NCI-H526 treated with DMSO at 0.1 percent for 48 hours (cell line): ENCODE results near the gene RHOJ.
"Not testable (repeated sequence)": the region's sequence is repeated elsewhere in the genome, so short reads cannot be mapped to it uniquely, and the experiment has no call there.

Experiments used
- DNase-seq: peaks from one replicate; lab custom pipeline; 2025; lab: John Stamatoyannopoulos, UW

RHOJ gene

DNA sequence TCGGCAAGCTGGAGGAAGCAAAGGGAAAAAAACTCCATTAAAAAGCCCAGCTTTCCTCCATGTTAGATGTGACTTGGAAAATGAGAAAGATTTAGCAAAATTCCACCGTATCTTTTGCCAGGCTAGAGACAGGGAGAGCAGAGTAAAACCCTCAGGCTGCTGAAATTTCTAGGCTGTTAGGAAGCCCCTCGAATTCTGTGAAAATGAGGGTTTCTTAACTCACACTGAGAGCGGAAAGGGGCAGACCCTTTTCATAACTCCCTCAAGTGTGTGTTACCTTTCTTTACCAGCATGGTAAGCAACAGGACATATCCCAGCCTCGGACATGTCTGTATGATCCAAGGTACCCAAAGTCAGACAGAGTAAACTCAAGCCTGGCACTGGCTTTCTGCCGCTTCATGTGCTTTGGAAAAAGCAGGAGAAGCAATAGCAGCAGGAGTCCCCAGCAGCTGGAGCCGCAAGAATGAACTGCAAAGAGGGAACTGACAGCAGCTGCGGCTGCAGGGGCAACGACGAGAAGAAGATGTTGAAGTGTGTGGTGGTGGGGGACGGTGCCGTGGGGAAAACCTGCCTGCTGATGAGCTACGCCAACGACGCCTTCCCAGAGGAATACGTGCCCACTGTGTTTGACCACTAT lies at the start of gene RHOJ:
RHOJ (plus strand) TSS at position 37 of the 637 bp plus-strand sequence; CDS start at position 464, 427 bp downstream.
- no peak for DNase-seq

DNA sequence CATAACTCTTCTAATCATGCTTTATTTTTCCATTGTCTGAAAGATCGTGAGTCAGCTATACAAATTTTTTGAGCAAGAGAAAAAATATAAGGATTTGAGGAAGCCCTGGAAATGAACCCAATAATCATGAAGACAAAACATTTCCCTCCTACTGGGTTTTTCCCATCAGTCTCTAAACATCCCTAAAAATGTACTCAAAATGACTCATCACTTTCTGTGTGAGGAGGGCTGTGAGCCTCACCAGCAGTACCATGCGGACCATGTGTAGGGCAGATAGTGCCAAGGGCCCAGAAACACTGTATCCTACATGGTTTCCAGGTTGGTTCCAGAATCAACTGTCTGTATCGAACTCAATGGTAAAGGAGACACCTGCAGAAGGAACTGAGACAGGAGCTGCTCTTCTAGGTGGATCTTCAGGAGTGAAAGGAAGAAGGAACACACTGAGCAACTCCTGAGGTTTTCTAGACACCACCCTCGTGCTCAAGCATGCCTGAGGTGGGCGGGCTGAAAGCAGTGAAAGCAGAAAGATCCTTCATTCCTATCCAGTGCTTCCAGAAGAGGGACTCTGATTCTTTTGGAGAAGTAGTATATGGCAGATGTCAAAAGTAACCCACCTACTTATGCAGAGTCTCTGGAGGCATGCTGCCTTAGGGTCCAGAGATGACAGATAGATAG lies 48.6 kb upstream of the RHOJ start:
- no peak for DNase-seq

DNA sequence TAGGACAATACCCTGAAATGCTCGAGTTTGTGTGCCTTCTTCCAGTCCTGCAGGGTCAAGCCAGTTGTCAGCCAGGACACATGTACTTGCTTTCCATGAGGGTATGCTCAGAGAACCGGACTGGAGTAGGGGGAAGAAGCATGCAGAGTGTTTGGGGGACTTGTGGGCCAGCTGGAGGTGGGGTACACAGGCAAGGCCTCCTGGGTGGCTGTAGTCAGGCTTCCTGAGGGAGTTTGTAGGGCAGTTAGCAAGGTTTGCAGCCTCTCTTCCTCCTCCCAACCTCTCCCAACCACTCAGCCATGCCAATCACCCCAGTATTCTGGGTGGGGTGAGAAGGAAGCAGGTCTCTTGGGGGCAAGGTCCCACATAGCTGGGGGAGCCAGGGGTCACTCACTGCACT lies 47.0 kb upstream of the RHOJ start:
- DNase-seq, result no peak

DNA sequence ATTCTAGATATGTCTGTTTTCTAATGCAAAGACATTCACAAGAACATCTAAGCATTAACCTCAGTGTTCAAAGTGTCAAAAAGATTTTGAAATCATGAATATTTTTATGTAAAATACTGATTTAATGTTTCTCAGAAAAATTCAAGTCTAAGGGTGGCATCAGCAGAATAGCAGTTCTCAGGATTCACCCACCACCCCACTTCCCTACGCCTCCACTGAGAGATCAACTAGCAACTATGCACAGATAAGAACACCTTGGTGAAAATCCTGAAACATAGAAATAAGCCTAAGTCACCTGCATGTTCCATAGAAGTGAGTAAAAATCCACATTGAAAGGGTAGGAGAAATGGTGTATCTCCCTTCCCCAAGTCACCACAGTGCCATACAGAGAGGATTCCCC lies 40.9 kb upstream of the RHOJ start:
- DNase-seq, result no peak

DNA sequence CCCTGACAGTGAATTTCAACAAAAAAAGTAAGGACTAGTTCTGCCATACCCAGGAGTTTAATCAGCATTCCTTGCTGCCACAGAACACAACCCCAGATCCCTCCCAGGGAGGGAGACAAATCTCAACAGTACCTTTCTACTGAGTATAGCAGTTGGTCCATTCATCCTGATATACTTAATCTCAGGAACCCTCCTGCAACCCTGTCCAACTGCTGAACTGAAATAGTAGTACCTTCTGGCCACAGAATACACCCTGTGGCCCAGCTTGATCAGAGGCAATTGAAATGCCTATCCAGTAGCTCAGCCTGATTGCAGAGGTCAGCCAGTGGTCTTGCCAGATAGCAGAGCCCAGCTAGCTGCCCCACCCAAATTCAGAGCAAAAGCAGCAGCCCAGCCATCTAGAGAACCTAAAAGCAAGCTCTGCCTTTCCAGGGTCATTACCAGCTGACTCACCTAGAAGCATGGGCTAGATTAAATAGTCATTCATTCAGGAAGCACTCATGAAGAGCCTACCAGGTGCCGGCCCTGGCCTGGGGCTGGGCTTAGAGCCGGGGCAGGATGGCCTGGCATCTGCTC lies 40.0 kb upstream of the RHOJ start:
- no peak for DNase-seq

DNA sequence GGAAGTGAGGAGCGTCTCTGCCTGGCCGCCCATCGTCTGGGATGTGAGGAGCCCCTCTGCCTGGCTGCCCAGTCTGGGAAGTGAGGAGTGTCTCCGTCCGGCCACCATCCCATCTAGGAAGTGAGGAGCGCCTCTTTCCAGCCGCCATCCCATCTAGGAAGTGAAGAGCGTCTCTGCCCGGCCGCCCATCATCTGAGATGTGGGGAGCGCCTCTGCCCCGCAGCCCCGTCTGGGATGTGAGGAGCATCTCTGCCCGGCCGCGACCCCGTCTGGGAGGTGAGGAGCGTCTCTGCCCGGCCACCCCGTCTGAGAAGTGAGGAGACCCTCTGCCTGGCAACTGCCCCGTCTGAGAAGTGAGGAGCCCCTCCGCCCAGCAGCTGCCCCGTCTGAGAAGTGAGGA lies 39.0 kb upstream of the RHOJ start:
- not testable (repeated sequence) for DNase-seq

DNA sequence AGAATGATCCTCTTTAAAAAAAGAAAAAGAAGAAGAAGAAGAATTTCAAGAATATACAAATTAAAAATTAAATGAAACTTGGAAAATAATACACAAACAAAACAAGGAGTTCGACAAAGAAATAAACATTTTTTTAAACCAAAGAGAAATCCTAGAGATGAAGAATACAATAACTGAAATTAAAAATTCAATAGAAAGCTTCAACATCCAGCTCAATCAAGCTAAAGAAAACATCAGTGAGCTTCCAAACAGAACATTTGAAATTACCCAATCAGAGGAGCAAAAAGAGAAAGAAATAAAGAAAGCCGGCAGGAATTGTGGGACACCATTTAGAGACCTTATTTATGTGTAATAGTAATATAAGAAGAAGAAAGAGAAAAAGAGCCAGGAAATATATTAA lies 37.2 kb upstream of the RHOJ start:
- DNase-seq, result no peak

DNA sequence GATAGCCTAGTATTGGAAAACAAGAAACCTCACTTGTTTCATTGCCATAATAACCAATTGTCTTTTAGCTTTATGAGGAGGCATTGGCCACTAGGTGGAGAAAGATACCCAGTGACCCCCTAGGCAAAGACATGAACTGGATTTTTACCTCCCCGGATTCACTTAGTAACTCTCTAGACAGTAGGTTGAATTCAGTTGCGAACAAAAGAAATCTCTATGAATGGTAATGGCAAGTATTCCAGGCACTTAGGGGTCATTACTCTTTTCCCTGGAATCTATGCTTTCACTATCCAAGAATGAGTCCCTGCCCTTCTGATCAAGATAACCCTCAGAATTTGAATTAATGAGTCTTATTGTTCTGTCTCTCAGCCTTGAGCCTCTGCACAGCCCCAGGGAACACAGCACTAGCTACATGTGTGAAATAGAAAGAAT lies 29.5 kb upstream of the RHOJ start:
- peak; percentile 14 for DNase-seq

DNA sequence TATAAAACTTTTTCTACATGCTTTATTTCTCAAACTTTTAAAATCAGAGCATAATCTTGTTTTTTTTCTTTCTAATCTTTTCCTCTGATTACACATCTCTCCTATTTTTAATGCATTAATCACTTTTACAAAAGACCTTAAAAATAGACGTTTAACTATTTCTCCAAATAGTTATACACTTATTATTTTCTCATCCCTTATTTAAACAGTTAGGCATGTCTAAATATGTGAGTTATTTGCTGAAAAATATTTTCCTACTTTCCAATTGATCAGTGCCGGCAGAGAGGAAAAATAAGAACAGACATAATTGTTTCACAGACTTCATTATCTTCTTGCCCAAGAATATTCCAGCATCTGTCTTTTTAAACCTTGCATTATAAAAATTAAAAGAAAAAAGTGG lies 28.7 kb upstream of the RHOJ start:
- no peak for DNase-seq

DNA sequence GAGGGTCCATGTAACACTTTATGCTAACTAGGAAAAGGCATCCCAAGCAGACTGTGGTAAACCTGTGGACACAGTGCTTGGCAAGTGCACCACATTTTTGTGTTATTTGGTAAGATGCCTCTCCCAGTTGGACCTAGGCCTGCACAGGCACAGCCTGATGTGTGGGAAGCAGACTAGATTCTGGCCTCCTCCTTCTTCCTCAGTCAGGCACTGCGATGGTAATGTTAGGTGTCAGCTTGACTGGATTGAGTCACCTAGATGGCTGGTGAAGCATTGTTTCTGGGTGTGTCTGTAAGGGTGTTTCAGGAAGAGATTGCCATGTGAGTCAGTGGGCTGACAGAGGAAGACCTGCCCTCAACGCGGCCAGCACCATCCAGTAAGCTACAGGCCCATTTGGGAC lies 25.3 kb upstream of the RHOJ start:
- no peak for DNase-seq

DNA sequence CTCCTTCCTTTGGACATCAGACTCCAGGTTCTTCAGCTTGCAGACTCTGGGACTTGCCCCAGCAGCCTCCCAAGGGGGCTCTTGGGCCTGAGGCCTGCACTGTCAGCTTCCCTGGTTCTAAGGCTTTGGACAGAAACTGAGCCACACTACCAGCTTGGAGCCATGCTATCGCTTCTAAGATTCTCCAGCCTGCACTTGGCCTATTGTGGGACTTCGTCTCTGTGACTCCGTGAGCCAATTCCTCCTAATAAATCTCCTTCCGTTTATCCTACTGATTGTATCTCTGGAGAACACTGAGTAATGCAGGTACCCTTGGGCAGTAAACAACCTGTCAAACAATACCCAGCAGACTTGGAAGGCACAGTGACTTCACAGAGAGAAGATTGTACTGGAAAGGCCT lies 24.9 kb upstream of the RHOJ start:
- DNase-seq, result no peak

DNA sequence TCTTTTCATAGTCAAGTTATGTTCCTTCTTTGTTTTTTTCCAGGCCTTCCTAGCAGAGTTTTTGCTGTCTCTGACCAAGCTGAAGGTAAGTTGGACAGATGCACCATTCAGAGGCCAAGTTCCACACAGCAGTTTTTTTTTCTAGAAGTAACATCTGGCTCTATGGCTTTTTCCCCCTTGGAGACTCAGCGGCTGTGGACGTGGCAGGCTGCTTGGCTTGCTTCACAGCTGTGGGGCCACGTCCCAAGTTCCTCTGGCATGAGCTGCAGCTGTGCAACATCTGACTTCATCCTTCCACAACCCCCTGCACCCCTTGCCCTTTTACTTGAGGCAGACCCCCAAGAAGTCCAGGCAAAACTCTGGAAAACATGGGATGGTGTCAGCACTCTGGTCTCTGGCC lies 24.2 kb upstream of the RHOJ start:
- DNase-seq, result no peak

DNA sequence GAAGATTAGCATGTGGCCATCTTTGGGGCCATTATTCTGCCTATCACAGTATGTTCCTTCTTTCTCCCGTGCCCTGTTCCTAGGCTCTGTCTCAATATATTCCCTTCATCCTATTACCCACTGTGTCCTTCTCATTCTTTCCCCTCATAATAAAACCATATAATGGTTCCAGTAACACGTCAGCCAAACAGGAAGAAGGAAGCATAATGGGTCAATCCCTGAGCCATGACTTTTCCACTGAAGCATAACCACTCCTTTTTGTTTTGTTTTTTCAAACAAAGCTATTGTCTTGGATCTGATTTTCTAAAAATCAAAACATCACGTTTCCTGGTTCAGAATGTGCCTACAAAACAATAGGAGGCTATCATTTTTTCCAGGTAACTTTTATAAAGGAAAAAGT lies 21.3 kb upstream of the RHOJ start:
- no peak for DNase-seq

DNA sequence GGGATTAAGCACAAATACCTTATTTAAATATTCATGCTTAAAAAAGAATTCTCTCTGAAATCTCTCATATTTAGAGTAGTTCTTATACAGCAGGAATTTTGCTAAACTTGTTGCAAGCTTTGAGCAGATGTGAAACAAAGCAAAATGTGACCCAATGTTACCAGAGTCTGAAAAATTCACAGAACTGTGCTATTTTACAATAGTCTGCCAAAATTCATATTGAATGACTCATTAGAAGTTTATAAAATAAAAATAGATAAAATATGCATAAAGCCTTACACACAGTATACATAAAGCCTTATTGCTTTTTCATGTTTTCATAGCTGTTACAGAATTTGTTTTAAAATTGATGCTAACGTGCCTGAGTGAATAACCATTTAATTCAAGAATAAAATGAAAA lies 17.8 kb upstream of the RHOJ start:
- DNase-seq, result no peak

DNA sequence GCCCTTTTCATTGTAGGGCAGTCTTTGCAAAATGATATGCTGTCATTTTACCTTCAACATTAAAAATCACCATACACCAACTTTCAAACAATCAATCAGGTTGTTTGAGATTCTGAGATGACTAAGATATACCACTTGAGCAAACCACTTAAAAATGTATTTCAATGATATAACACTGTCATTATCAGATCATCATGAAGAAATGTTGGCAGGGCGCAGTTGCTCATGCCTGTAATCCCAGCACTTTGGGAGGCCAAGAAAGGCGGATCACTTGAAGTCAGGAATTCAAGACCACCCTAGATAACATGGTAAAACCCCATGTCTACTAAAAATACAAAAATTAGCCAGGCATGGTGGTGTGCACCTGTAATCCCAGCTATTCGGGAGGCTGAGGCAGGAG lies 13.0 kb upstream of the RHOJ start:
- DNase-seq, result no peak

DNA sequence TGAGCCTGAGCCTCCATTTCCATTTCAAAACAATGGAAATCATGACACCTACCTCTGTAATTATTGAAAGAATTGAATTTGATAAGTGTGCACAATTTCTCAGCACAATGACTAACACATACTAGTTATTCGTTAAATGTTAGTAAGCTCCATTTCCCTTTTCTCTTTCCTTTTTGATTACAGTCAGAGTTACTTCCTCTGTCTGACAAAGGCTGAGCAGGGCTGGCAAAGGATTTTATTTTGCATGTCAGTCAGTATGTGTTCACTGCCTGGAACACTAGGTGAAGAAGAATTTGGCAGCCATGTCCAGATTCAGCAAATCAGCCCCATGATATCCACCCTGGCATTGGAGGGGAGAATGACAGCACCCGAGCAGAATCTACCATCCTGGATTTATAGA lies 12.2 kb upstream of the RHOJ start:
- no peak for DNase-seq

DNA sequence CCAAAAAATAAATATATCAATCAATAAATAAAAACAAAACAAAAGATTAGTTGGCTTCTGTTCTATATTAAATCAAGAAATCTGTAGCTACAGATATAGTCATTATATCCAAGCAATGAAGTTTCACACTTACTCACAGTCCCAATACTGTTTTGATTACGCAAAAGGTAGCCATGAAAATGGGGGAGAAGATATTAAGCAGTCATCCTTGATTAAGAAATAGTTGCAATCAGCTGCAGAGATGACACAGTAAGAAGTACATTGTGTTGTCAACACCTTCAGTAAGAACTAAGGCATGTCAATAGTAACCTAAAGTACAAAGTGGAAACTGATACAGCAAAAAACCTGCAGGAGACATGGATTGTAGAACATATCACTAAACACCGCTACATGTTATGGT lies 11.0 kb upstream of the RHOJ start:
- no peak for DNase-seq

DNA sequence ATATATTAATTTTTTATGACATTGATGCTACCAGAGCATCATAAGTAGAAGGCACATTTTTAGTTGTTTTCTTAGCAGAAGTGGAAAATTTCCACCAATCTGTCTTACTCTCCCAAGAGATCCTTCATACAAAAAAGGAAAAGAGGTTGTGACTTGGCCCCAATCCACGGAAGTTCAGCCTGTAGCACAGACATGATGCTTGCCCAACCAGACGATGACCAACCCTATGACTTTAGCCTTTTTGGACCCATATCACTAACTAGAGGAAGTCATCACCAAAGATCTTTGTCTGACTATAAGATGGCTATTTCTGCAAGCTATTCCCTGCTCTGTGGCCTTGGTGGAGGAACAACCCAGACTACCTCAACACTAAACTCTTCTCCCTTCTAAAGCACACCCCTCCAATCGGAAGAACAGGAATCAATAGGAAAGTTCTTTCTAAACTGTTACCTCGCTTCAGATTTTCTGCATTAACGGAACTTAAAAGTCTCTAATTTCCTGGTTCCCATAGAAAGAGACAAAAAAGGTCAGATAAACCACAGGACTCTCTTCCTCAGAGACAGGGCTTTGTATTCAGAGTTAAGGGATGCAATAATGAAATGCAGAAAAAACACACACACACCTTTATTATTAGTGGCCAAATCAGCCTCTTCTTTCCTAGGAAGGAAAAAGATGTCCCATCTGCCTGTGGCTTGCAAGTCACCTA lies 4.1 kb upstream of the RHOJ start:
- DNase-seq, result no peak

DNA sequence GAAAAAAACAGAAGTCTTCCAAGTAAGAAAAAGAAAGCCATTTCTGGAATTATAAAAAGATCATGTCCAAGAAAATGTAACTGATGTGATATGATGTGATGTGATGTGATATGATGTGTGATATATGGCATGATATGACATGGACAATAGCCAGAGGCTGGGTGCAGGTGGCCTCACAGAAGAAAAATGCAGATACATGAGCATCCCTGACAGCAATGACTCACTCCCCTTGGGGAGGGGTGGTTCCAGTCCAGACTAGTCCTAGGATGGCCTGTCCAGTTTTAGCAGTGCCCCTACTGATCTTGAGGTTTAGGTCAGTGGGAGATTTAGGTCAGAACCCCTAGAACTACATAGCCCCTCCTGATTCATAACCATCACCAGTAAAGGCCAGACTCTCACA lies 3.5 kb upstream of the RHOJ start:
- no peak for DNase-seq

DNA sequence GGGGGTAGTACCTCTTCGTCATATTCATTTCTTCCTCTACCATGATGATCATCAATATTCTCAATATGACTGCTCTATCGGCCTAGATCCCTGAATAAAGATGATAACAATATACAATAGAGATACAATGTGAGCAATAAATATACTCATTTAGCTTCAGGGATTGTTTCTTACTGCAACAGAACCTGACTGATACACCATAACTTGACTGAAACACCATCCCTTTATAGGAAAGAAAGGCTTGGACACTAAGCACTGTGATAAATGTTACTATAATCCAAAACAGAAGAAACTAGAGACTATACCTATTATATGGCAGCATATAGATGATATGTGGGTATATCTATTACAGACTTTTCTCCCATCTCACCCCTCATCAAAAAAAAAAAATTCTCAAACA lies 1.2 kb upstream of the RHOJ start:
- no peak for DNase-seq

DNA sequence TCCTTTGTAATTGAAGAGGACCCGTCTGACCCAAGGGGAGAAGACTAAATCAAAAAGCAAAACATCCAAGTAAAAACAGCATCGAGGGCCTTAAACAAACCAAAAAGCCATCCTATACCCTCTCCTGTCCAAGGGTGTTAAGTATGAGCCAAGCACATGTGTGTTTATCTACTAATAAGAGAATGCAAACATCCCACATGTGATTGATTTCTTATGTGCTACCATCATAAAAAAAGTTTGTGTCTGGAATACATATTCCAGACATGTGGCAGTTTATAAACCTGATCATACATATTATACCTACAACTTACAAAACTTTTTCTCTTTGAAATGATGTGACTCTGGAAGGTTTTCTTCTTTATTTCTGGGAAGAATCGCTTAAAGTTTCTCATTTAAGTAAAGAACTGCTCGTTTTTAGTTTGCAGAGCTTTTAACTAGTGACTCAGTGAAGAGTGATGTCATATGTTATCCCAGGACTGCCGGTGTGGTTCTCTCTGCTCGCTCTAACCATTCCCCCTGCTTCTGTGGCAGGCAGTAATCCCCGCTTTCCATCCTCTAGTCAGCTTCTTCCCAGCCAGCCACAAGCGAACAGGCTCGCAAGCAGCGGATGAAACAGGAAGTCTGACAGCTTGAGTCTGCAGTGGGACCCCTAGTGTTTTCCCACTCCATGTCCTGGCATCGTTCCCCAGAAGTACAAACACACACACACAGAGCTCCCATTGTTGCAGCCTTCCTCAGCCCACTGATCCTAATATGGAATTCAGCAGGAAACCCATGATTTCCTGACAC lies 431 bp upstream of the RHOJ start:
- peak; percentile 2 for DNase-seq

DNA sequence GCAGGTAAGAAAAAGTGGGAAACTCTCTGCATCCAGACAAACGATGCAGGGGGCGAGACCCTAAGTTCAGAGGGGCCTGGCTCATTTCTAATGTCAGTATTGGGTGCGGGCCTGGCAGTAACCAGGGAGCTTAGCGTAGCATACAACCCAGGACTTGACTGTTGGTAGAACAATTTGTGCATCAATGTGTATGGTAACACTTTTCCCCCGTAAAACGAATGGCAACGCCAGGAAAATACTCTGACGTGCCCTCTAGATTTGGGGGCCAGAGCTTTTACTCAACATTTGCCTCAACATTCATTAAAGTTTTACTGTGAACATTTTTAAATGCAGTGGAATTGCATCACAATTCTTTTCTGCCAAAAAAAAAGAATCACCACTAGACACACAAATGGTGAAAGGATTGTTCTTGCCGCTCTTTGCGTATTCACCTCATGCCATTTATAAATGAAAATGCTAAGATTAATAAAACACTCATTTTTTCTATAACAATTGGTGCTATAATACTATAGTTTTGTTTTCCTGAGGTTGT lies 867 bp downstream of the RHOJ start:
- DNase-seq, result no peak
